22Rv1 (cell line): ENCODE data around the gene CABCOCO1.

ENCODE experiments used
- CTCF ChIP-seq: fragments of 450-650 bp; IDR thresholded peaks from 2 replicates; pipeline ENCODE4 v1.5.1; 2017; ENCODE audit warnings: mild to moderate bottlenecking
- ZFX ChIP-seq: fragments of 450-650 bp; IDR thresholded peaks from 2 replicates; pipeline ENCODE4 v1.6.1; 2017; ENCODE audit warnings: antibody characterized with exemption, borderline replicate concordance

- TF ChIP-seq CTCF: no peak
- TF ChIP-seq ZFX: no peak
These were observed 89.6 kb downstream of the CABCOCO1 start for GRCh38 chr10:61752111-61753011.
